OCI-LY3 (cell line): ENCODE data around the gene TMEM63B.

Source experiments
- CTCF ChIP-seq: fragments of 200-600, 300-600 bp; sonication (generic); IDR thresholded peaks from 2 replicates; pipeline ENCODE4 v1.5.1; 2014; ENCODE audit warnings: antibody characterized with exemption, low read length, low read depth
- EZH2phosphoT487 ChIP-seq: fragments of 200-600 bp; shearing (Covaris generic); IDR thresholded peaks from 2 replicates; pipeline ENCODE4 v1.6.1; 2018; ENCODE audit warnings: antibody characterized with exemption, mixed run types, low read depth

GRCh38 chr6:44129841-44130322 lies 2.5 kb downstream of the TMEM63B start:
- TF ChIP-seq EZH2phosphoT487 (no peak), CTCF (no peak)
